ENCODE data around the gene DMC1.
"Not testable (repeated sequence)": the region's sequence is repeated elsewhere in the genome, so short reads cannot be mapped to it uniquely, and the experiment has no call there.

The DMC1 gene

GRCh38 chr22:38479096-38479837, 90.7 kb downstream of the DMC1 start:
- TF ChIP-seq CTCF (IDR thresholded peaks at IDR 0.05; ENCODE audit: insufficient read depth, missing control alignments), result no peak
- no peak for FAIRE-seq
- DNase-seq (ENCODE audit: insufficient read length, low spot score), result no peak

- FAIRE-seq (no peak), DNase-seq (ENCODE audit: insufficient read length, low spot score) (no peak)
- no peak for TF ChIP-seq CTCF (IDR thresholded peaks at IDR 0.05; ENCODE audit: insufficient read depth, missing control alignments)
Observed at GRCh38 chr22:38477585-38477984, 92.4 kb downstream of the DMC1 start.

- DNase-seq (ENCODE audit: insufficient read length, low spot score), result no peak
- FAIRE-seq, result no peak
- no peak for TF ChIP-seq CTCF (IDR thresholded peaks at IDR 0.05; ENCODE audit: insufficient read depth, missing control alignments)
Observed at GRCh38 chr22:38474003-38474607, 95.9 kb downstream of the DMC1 start.

- DNase-seq (ENCODE audit: insufficient read length, low spot score) (no peak), FAIRE-seq (no peak)
- TF ChIP-seq CTCF (IDR thresholded peaks at IDR 0.05; ENCODE audit: insufficient read depth, missing control alignments), result no peak
Observed at GRCh38 chr22:38471237-38471636, 98.7 kb downstream of the DMC1 start.

GRCh38 chr22:38470179-38470578, 99.8 kb downstream of the DMC1 start:
- not testable (repeated sequence) for FAIRE-seq; DNase-seq (ENCODE audit: insufficient read length, low spot score)

DNA sequence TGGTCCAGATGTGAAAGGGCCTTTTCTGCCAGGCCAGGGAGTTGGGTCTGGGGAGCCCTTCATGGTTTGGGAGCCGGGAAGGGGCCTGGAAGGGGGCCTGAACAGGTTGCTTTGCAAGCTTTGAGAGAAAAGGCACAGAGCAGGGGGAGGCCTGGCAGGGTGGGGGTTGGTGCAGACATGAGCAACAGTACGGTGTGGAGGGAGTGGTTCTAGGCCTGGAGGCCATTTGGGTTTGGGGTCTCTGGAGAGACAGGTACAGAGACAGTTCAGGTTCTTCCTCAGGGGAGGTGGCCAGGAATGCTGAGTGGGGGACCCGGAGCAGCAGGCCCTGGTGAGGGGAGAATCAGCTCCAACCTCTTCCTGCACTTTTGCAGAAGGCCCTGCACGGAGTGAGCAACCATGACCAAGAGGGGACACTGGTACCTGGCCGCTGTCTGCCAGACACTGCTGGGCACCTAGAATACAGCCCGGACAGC, 100.6 kb downstream of the DMC1 start:
- TF ChIP-seq CTCF (IDR thresholded peaks at IDR 0.05; ENCODE audit: insufficient read depth, missing control alignments), result no peak
- FAIRE-seq (no peak), DNase-seq (ENCODE audit: insufficient read length, low spot score) (no peak)
